ENCODE results near the gene BLMH. TPM values are rescaled to one million over a fixed set of nuclear protein-coding genes. Genes with fewer than 3 reads are reported as not detected.

Gene BLMH
- total RNA-seq, 1 experiment from 2014 or later, result 48.8 TPM

DNA sequence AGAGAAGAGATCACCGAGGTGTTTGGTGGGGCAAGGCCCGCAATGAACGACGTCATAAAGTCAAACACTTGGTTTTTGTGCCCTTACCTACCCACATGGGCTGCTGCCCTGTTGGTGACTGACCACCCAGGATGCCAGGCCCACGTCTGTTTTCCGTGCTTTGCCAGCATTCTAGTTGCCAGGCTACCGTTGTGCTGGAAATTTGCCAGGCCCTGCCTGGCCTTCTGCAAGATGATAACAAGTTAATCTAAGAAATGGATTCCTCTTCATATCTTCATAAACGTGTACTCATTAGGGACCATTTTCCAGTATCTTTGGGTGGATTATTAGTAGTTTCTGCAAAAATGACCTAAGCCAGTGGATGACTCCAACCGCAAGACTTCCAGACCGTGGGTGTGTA lies 91.6 kb downstream of the BLMH start:
- no peak for DNase-seq (ENCODE audit: low spot score)

DNA sequence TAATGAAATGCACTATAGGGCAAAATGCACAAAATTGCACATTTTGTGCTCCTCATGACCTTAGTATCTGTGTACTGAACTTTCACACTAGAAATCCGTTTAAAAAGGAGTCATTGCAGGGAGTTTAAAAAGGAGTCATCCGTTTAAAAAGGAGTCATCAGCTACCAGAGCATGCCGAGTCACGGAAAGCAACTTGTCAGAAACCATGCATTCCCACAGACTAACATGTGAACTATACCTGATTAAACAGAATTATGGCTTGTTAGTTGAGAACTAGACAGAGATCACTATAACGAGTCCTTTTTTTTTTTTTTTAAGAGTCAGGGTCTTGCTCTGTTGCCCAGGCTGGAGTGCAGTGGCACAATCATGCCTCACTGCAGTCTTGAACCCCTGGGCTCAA lies 92.1 kb downstream of the BLMH start:
- no peak for DNase-seq (ENCODE audit: low spot score)

Other genes starting within 250 kb of the BLMH start
- gene NSRP1, start 175.1 kb downstream of the BLMH start, total RNA-seq (2014; rRNA removed; shearing (Covaris generic)), result 1.9 and 5.0 TPM in 2 replicates
- gene SLC6A4, start 56.2 kb downstream of the BLMH start, total RNA-seq (2014; rRNA removed; shearing (Covaris generic)), result not detected in 2 replicates
- gene TMIGD1, start 42.1 kb upstream of the BLMH start, total RNA-seq (2014; rRNA removed; shearing (Covaris generic)), result not detected in 2 replicates
- gene CPD, start 87.0 kb upstream of the BLMH start, total RNA-seq (2014; rRNA removed; shearing (Covaris generic)), result 37.9 and 40.8 TPM in 2 replicates
- 29.7 and 51.4 TPM in 2 replicates for gene GOSR1, start 185.5 kb upstream of the BLMH start, total RNA-seq (2014; rRNA removed; shearing (Covaris generic))

All from H4 (cell line).